Psoas muscle (tissue), 8 donors: ENCODE measurements around the gene ESYT3. TPM values are rescaled to one million over a fixed set of nuclear protein-coding genes. Genes with fewer than 3 reads are reported as not detected.
"Not testable (repeated sequence)": the region's sequence is repeated elsewhere in the genome, so short reads cannot be mapped to it uniquely, and the experiment has no call there.

Experiments
- ATAC-seq, 4 donors: fragments of 200-7000 bp; cut with Tn5 transposase; one replicate each; pipeline ENCODE4 v1.9.1; 2020; ENCODE audit warnings: moderate library complexity in 3 of 4, mild to moderate bottlenecking in 2 of 4
- DNase-seq, 2 donors: peaks; one replicate each; pipeline ENCODE4 v3.0.0-alpha.2; 2020
- H3K27ac ChIP-seq: fragments of 200-600 bp; one replicate; pipeline ENCODE4 v1.8.0; 2022
- H3K27me3 ChIP-seq, 3 donors: fragments of 200-600 bp in 1 of 3; one replicate each; pipeline versions ENCODE4 v1.6.1 to v1.8.0; 2013 to 2022; ENCODE audit warnings: low read length in 2 of 3, mild to moderate bottlenecking in 2 of 3, moderate library complexity in 1 of 3; ENCODE audit not compliant: insufficient read depth in 3 of 3
- H3K36me3 ChIP-seq, 2 donors: fragments of 200-600 bp in 1 of 2; one replicate each; pipeline versions ENCODE4 v1.6.1 to v1.8.0; 2013 to 2022; ENCODE audit warnings: low read depth in 1 of 2, mild to moderate bottlenecking in 1 of 2, moderate library complexity in 1 of 2; ENCODE audit not compliant: insufficient read depth in 1 of 2
- H3K4me1 ChIP-seq: fragments of 200-600 bp; one replicate; pipeline ENCODE4 v1.8.0; 2022
- H3K4me3 ChIP-seq: fragments of 200-600 bp; one replicate; pipeline ENCODE4 v1.8.0; 2022; ENCODE audit warnings: mild to moderate bottlenecking
- H3K9me3 ChIP-seq: fragments of 200-600 bp; one replicate; pipeline ENCODE4 v1.8.0; 2022
- WGBS, 3 donors: extraction: QIAGEN DNeasy Blood & Tissue Kit; methylation state at CpG; one replicate each; pipeline versions ENCODE4 v1.1.6 to v1.1.7; 2013; 5-methylcytosine and 5-hydroxymethylcytosine counted together
- intact Hi-C, 2 donors: fragments of 100-400 bp; cut with DNase I; formaldehyde crosslinking; loops; one replicate each; pipeline versions ENCODE4 v1.11.0 to v1.14.2; 2022
- polyA plus RNA-seq, 3 donors: library from polyadenylated mRNA; stranded (reverse); fragments of 200-250 nt; gene quantifications; one replicate each; pipeline ENCODE4 v1.2.3, GENCODE V29; 2013
- total RNA-seq, 4 donors: library from RNA; stranded (reverse); fragmentation: NEBNext Ultra II Directional in 2 of 4; extraction: Animal tissue kit (Norgen Biotek cat#: 25700) in 2 of 4; gene quantifications; one replicate each; pipeline versions ENCODE4 v1.2.1 to v1.2.4, GENCODE V29; 2021 to 2023
- TF ChIP-seq, protein P1 (sequence below): fragments of 200-600 bp; IDR thresholded peaks from one replicate; pipeline ENCODE4 v1.8.0; 2022; ENCODE audit warnings: antibody characterized with exemption
- donor health status: healthy with polysubstance abuse.
- donor health status: DM: no; HTN: no; CAD: no; lungs with moderate emphysema.
- donor health status: Bipolar disorder and iron deficiency.
- donor health status: healthy.
- donor health status: DM: yes; HTN: yes; CAD: no.
- donor health status: DM: no; HTN: no; CAD: no.
- donor health status: DM: no; HTN: no; CAD: no.
- donor health status: DM: yes; HTN: yes; CAD: no.

The ESYT3 gene
- total and polyA plus RNA-seq, 7 donors = 0.35 to 4.5 (median 2.0) TPM

DNA sequence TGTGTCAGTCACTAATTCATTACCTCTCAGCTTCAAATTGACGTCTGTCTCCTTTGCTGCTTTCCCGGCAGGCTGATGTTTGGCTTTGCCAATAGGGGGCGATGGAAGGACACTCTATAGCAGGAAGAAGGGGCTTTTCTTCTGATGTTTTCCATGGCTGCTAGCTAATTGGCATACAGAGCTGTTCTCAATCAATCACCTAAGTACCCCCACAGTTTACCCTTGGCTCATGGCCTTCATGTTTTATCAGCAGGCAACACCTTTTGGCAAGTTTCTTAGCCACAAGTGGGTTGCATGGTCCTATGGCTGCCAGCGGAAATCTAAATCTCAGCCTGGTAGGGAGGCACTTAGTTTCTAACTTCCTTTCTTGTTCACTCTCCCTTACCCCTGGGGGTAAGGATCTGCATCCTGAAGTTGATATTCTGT is 45.0 kb downstream of the ESYT3 start:
- no peaks in the 10 kb centered on the region for H3K27me3 ChIP-seq
- no peak overlapping the region for H3K4me3 ChIP-seq
- H3K9me3 ChIP-seq = no peaks in the 10 kb centered on the region
- ATAC-seq (peak in 2 of 4 donors; percentile 68 to 70), DNase-seq (no peak)
- intact Hi-C loops = no loop called here
- H3K27ac ChIP-seq = no peak overlapping the region
- WGBS, 3 donors = 42 to 60% (median 53%) methylated on average over 4 of the region's 4 CpGs
- TF ChIP-seq, protein P1, sequence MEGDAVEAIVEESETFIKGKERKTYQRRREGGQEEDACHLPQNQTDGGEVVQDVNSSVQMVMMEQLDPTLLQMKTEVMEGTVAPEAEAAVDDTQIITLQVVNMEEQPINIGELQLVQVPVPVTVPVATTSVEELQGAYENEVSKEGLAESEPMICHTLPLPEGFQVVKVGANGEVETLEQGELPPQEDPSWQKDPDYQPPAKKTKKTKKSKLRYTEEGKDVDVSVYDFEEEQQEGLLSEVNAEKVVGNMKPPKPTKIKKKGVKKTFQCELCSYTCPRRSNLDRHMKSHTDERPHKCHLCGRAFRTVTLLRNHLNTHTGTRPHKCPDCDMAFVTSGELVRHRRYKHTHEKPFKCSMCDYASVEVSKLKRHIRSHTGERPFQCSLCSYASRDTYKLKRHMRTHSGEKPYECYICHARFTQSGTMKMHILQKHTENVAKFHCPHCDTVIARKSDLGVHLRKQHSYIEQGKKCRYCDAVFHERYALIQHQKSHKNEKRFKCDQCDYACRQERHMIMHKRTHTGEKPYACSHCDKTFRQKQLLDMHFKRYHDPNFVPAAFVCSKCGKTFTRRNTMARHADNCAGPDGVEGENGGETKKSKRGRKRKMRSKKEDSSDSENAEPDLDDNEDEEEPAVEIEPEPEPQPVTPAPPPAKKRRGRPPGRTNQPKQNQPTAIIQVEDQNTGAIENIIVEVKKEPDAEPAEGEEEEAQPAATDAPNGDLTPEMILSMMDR = peak; percentile 55
- H3K36me3 ChIP-seq = no peaks in the 10 kb centered on the region
- H3K4me1 ChIP-seq = peaks cover 25% of the 10 kb centered on the region

DNA sequence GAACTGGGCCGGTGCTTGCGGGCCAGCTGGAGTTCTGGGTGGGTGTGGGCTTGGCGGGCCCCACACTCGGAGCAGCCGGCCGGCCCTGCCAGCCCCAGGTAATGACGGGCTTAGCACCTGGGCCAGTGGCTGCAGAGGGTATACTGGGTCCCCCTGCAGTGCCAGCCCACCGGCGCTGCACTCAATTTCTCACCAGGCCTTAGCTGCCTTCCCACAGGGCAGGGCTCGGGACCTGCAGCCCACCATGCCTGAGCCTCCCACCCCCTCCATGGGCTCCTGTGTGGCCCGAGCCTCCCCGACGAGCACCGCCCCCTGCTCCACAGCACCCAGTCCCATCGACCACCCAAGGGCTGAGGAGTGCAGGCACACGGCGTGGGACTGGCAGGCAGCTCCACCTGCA is 50.3 kb downstream of the ESYT3 start:
- peaks cover 17% of the 10 kb centered on the region for H3K9me3 ChIP-seq
- H3K4me3 ChIP-seq, intact Hi-C loops, DNase-seq, H3K27me3 ChIP-seq, H3K4me1 ChIP-seq, H3K36me3 ChIP-seq, H3K27ac ChIP-seq, ATAC-seq: not testable (repeated sequence)
- 94 to 98% (median 97%) methylated on average over 9 to 17 of the region's 17 CpGs for WGBS, 3 donors

DNA sequence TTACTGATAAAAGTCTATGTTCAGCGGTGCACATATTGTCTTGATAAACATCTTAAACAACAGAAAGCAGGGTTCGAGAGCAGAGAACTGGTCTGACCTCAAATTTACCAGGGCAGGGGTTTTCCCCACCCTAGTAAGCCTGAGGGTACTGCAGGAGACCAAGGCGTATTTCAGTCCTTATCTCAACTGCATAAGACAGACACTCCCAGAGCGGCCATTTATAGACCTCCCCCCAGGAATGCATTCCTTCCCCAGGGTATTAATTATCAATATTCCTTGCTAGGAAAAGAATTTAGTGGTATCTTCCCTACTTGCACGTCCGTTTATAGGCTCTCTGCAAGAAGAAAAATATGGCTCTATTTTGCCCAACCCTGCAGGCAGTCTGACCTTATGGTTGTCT is 52.2 kb downstream of the ESYT3 start:
- DNase-seq = not testable (repeated sequence)
- H3K9me3 ChIP-seq = peaks cover 17% of the 10 kb centered on the region

DNA sequence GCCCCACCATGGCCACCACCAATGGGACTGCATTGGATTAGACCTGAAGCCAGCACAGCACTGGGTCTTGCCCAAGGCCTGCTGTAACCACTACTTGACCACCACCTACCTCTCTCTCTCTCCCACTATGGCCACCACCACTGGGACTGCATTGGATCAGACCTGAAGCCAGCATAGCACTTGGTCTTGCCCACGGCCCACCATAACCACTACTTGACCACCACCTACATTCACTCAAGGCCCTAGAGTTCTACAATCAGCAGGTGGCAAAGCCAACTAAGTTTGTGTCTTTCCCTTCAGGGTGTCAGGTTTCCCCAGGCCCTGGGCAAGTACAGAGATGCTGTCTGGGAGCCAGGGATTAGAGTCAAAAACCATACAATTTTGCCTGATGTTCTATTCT is 57.6 kb downstream of the ESYT3 start:
- intact Hi-C loops = loop anchor here in 1 of 2 donors (2.0 kb wide), 1 partner anchor 47 kb away; no protein-coding TSS in a partner anchor
- no peak overlapping the region for H3K4me3 ChIP-seq
- TF ChIP-seq, protein P1 = no peak
- peaks cover 31% of the 10 kb centered on the region for H3K4me1 ChIP-seq
- H3K36me3 ChIP-seq = no peaks in the 10 kb centered on the region
- ATAC-seq (no peak), DNase-seq (no peak)
- H3K27ac ChIP-seq = peak overlapping the region; percentile 79
- no peaks in the 10 kb centered on the region for H3K27me3 ChIP-seq
- peaks cover 11% of the 10 kb centered on the region for H3K9me3 ChIP-seq
- WGBS, 3 donors = 94% methylated on average over 1 of the region's 1 CpG

More for the DNA sequence above, 52.2 kb downstream of the ESYT3 start:
- H3K27ac ChIP-seq, intact Hi-C loops, H3K4me3 ChIP-seq, ATAC-seq, H3K4me1 ChIP-seq, H3K36me3 ChIP-seq, H3K27me3 ChIP-seq: not testable (repeated sequence)
- WGBS, 3 donors = 94 to 95% (median 95%) methylated on average over 6 of the region's 6 CpGs

DNA sequence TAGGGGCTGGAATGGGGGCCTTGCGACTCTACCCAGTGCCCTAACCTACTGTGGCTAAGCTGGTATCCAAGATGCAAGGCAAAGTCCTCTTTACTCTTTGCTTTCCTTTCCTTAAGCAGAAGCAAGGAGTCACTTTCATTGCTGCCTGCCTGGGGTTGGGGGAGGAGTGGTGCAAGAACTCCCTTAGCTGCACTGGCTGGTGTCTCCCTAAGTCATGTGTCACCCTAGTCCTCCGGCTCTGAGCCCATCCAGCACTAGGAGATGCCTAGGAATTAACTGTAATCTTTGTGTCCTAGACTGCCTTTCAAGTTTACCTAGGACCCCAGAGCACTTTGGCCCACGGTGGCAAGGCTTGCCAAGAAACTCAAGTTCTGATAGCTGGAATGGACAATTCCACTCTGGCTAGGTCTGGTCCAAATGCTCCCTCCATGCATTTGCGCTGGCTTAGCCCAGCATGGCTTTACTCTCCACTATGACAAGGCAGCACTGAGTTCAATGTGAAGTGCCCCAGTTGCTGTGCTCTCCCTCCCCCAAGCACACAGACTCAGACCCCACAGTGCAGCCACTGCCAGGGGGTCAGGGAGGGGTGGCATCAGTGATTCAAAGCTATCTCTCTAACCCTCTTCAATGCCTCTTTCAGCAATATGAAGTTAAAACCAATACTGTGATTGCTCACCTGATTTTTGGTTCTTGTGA is 58.7 kb downstream of the ESYT3 start:
- ATAC-seq (peak; percentile 67 to 85 (median 76)), DNase-seq (peak in 1 of 2 donors; percentile 74)
- intact Hi-C loops = loop anchor here in 1 of 2 donors (2.0 kb wide), 1 partner anchor 48 kb away; no protein-coding TSS in a partner anchor
- Histone ChIP-seq H3K27me3 (no peaks in the 10 kb centered on the region), H3K4me1 (peaks cover 31% of the 10 kb centered on the region), H3K4me3 (no peak overlapping the region), H3K27ac (peak overlapping the region; percentile 79), H3K36me3 (no peaks in the 10 kb centered on the region), H3K9me3 (no peaks in the 10 kb centered on the region)
- WGBS, 3 donors = 67 to 78% (median 68%) methylated on average over 4 of the region's 4 CpGs
- TF ChIP-seq, protein P1 = no peak
